ENCODE measurements around the gene UTS2B.

- TF ChIP-seq CTCF (IDR thresholded peaks at IDR 0.05) (no peak), POLR2AphosphoS5 (IDR thresholded peaks at IDR 0.05; ENCODE audit: low read depth, low read length) (no peak), SIN3A (IDR thresholded peaks at IDR 0.05; ENCODE audit: borderline replicate concordance, insufficient read depth, low read depth, low read length) (no peak)
These were observed 38.7 kb upstream of the UTS2B start for GRCh38 chr3:191368755-191369615.
